ENCODE results near the gene MAEA. TPM values are rescaled to one million over a fixed set of nuclear protein-coding genes. Genes with fewer than 3 reads are reported as not detected.

The MAEA gene
- total RNA-seq, 2 experiments from 2014 or later = 61.5 to 63.2 TPM

DNA sequence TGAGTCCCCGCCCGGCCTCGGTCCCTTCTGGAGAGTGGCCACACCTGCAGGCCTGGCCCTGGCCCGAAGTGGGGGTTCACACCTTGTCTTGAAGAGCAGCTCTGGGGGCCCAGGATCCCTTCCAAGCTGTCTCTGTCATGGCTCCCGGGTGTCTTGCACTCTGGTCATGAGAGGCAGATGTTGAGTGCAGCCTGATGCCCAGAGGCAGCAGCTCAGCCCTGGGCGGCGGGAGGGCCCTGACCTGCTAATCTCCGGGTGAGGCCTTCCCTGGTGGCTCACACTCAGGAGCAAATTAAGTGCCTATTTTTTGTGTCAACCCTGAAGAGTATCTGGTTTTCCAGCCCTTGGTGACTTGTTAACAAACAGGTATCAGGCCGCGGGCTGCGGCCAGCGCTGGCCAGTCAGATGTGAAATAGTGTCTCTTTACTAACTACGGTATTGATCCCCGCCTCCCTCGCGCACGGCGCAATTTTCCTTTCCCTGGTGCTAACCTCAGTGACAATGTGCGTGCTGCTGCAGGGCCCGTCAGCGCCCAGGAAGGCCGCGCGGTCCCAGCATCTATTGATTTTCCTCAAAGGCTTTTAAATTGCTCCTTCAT lies 92.4 kb downstream of the MAEA start:
- H3K27me3 Mint-ChIP-seq = no peaks in the 10 kb centered on the region
- intact Hi-C loops (cut with DNase I, micrococcal nuclease) = no loop called here
- Histone ChIP-seq H3K27me3 (ENCODE audit: control insufficient read depth in 1 of 2, insufficient read depth in 2 of 2, low read length in 2 of 2) (no peaks in the 10 kb centered on the region), H3K9me3 (ENCODE audit: control insufficient read depth in 1 of 2, insufficient read depth in 1 of 2, low read length in 2 of 2) (peaks cover 0 to 18% of the 10 kb centered on the region in 2 experiments), H3K4me3 (ENCODE audit: low read length) (no peak overlapping the region), H3K27ac (ENCODE audit: low read depth in 1 of 2, low read length in 2 of 2) (no peak overlapping the region), H3K36me3 (ENCODE audit: insufficient read depth, low read length) (peaks cover 17% of the 10 kb centered on the region), H3K4me1 (ENCODE audit: insufficient read depth, low read length) (no peaks in the 10 kb centered on the region)
- TF ChIP-seq, protein P1, sequence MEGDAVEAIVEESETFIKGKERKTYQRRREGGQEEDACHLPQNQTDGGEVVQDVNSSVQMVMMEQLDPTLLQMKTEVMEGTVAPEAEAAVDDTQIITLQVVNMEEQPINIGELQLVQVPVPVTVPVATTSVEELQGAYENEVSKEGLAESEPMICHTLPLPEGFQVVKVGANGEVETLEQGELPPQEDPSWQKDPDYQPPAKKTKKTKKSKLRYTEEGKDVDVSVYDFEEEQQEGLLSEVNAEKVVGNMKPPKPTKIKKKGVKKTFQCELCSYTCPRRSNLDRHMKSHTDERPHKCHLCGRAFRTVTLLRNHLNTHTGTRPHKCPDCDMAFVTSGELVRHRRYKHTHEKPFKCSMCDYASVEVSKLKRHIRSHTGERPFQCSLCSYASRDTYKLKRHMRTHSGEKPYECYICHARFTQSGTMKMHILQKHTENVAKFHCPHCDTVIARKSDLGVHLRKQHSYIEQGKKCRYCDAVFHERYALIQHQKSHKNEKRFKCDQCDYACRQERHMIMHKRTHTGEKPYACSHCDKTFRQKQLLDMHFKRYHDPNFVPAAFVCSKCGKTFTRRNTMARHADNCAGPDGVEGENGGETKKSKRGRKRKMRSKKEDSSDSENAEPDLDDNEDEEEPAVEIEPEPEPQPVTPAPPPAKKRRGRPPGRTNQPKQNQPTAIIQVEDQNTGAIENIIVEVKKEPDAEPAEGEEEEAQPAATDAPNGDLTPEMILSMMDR (IDR thresholded peaks at IDR 0.05) = no peak
- no peak for ATAC-seq (ENCODE audit: poor library complexity)
- H3K4me3 Mint-ChIP-seq = no peak overlapping the region
- DNase-seq = no peak
- H3K27ac Mint-ChIP-seq = no peak overlapping the region
- no peaks in the 10 kb centered on the region for H3K9me3 Mint-ChIP-seq
- H3K4me1 Mint-ChIP-seq (ENCODE audit: low read depth) = no peaks in the 10 kb centered on the region
- POLR2A ChIA-PET = no interaction called here
- CTCF ChIA-PET = no interaction called here
- peaks cover 24% of the 10 kb centered on the region for H3K36me3 Mint-ChIP-seq (ENCODE audit: low read depth)

DNA sequence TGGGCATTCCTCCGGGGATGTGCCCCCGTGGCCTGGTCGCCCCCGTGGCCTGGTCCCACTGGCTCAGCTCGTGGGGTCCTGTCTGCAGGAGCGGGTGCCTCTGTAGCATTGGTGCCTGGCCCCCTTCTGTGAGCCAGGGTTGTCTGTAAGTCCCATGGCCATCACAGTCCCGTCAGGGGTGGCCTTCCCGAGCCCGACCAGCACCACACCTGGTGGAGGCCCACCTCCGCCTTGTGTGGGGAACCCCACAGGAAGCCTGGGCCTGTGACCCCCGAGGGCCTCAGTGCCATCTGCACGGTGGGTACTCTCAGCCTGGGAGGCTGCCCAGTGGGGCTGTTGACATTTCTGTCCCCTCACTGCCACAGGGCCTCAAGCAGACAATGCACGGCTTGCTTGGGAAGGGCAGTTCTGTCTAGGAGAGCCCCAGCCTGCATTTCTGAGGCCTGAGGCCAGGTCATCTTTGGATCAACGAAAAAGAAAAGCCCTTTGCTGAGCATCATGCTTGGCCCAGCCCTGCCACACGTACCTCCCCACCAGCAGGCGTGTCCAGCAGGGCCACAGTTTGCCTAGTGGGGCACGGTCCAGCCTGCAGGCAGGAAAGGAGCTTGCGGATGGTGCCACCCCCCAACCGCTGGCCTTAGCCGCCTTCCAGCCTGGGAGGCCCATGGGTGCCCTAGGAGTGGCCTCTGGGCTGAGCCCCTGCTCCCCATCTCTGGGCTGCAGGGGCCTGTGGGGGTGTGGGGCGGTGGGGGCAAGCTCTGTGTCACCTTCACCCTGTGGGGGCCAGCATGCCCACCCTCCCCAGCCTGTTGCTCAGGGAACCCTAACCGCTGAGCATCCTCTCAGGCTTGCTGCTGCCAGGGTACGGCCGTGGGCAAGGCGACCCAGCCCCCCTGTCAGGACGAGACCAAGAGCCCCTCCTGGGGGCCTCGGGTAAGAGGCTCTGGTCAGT lies 93.4 kb downstream of the MAEA start:
- ChIA-PET POLR2A (no interaction called here), CTCF (no interaction called here)
- Mint-ChIP-seq H3K9me3 (no peaks in the 10 kb centered on the region), H3K36me3 (ENCODE audit: low read depth) (peaks cover 33% of the 10 kb centered on the region), H3K27ac (no peak overlapping the region), H3K4me1 (ENCODE audit: low read depth) (no peaks in the 10 kb centered on the region), H3K4me3 (no peak overlapping the region), H3K27me3 (no peaks in the 10 kb centered on the region)
- DNase-seq (no peak), ATAC-seq (ENCODE audit: poor library complexity) (no peak)
- peaks cover 0 to 20% of the 10 kb centered on the region in 2 experiments for H3K9me3 ChIP-seq (ENCODE audit: control insufficient read depth in 1 of 2, insufficient read depth in 1 of 2, low read length in 2 of 2)
- peaks cover 17% of the 10 kb centered on the region for H3K36me3 ChIP-seq (ENCODE audit: insufficient read depth, low read length)
- intact Hi-C loops (cut with DNase I, micrococcal nuclease) = no loop called here
- H3K27ac ChIP-seq (ENCODE audit: low read depth in 1 of 2, low read length in 2 of 2) = no peak overlapping the region
- no peak overlapping the region for H3K4me3 ChIP-seq (ENCODE audit: low read length)
- TF ChIP-seq, protein P1 (IDR thresholded peaks at IDR 0.05) = no peak
- no peaks in the 10 kb centered on the region for H3K27me3 ChIP-seq (ENCODE audit: control insufficient read depth in 1 of 2, insufficient read depth in 2 of 2, low read length in 2 of 2)
- H3K4me1 ChIP-seq (ENCODE audit: insufficient read depth, low read length) = no peaks in the 10 kb centered on the region

DNA sequence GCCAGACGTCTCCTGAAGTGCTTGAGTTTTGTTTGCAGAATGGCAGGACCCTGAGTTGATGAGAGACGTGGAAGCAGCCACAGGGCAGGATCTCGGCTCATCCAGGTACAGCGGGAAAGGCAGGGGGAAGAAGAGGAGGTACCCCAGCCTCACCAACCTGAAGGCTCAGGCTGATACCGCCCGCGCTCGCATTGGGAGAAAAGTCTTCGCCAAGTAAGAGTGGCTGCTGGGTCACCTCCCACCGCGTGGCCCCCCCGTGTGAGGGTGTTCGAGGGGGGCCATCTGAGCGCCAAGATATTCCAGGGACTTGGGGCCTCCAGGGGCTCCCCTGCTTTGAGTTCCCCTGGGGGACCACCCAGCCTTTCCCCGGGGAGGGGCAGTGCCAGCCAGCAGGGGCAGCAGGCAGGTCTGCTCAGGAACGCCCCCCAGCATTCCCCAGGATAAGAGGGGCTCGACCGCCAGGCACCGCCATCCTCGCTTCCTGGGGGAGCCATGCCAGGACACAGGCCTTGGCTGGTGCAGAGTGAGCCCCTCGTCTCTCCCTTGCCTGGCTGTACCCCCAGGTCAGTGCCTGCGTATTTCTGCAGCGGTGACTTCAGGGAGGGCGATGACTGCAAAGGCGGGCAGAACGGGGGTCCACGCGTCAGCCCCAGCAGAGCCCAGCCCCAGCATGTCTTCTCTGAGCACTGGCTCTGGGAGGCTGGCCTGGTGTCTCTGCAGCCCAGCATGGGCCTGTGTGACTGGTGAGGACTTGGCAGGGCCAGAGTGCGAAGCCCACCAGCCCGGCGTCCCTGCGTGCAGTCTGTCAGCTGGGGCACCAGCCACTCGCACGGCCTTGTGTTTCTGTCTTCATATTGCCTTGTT lies 94.3 kb downstream of the MAEA start:
- Histone ChIP-seq H3K4me1 (ENCODE audit: insufficient read depth, low read length) (no peaks in the 10 kb centered on the region), H3K36me3 (ENCODE audit: insufficient read depth, low read length) (peaks cover 17% of the 10 kb centered on the region), H3K27me3 (ENCODE audit: control insufficient read depth in 1 of 2, insufficient read depth in 2 of 2, low read length in 2 of 2) (no peaks in the 10 kb centered on the region), H3K9me3 (ENCODE audit: control insufficient read depth in 1 of 2, insufficient read depth in 1 of 2, low read length in 2 of 2) (peaks cover 8 to 20% of the 10 kb centered on the region in 2 experiments), H3K4me3 (ENCODE audit: low read length) (no peak overlapping the region), H3K27ac (ENCODE audit: low read depth in 1 of 2, low read length in 2 of 2) (no peak overlapping the region)
- POLR2A ChIA-PET = no interaction called here
- Mint-ChIP-seq H3K4me3 (no peak overlapping the region), H3K36me3 (ENCODE audit: low read depth) (peaks cover 33% of the 10 kb centered on the region), H3K27me3 (no peaks in the 10 kb centered on the region), H3K9me3 (peaks cover 5% of the 10 kb centered on the region), H3K27ac (no peak overlapping the region), H3K4me1 (ENCODE audit: low read depth) (no peaks in the 10 kb centered on the region)
- intact Hi-C loops (cut with DNase I, micrococcal nuclease) = no loop called here
- ATAC-seq (ENCODE audit: poor library complexity) = no peak
- DNase-seq = no peak
- TF ChIP-seq, protein P1 (IDR thresholded peaks at IDR 0.05) = no peak
- CTCF ChIA-PET = no interaction called here
